CD4-positive, alpha-beta T cell treated with Interleukin-21 for 1 hour (primary cell): ENCODE data around the gene INHBA.

Experiments used
- DNase-seq: peaks from one replicate; pipeline ENCODE4 v3.0.0-alpha.2; 2020

INHBA gene

DNA sequence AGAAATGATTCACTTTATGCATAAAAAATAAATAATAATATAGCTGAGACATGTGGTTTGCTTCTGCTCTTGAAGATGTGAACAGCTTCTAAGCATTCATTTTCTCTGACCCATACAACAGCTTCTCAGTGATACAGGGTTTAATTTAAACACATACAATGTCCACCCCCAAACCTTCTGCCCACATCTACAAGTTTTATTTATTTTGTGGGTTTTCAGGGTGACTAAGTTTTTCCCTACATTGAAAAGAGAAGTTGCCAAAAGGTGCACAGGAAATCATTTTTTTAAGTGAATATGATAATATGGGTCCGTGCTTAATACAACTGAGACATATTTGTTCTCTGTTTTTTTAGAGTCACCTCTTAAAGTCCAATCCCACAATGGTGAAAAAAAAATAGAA lies 17.2 kb downstream of the INHBA start:
- DNase-seq = no peak

DNA sequence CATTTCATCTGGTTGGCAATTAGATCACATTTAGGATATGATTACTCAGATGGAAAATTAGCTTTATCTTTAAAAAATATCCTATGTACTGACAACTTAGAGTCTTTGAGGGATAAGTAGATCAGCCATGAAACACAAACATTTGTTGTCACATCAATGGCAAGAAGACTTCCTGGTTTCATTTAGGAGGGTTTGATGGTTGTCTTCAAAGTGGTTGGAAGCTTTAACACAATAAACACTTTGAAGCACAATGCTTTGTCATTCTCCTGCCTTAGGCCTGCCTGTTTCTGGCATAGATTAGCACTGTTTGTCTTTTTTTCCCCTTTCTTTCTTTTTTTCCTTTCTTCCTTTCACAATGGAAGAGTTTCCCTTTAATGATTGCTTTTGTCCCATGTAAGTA lies 20.5 kb downstream of the INHBA start:
- no peak for DNase-seq

- DNase-seq = no peak
These were observed 23.3 kb downstream of the INHBA start for GRCh38 chr7:41679566-41679965.

DNA sequence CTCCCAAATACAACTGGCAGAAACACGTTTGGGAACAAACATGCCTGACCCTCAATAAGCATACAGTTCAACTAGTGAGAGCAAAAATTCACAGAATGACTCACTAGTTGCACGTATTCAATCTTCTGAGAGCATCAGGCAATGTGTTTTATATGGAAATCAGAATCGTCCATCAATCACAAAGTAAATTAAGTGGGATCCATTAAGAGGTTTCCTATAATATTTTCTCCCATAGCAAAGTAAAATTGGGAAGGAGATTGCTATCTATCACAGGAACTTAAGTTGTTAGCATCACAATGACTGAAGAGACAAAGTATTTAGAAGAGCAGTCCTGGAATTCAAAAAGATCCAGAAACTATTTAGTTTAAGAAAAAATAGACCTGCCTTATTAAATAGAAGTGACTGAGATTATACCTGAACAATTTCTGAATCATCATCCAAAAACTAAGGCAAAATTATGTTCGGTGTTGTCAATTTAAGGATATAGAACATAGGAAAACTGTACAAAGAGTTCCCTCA lies 28.3 kb downstream of the INHBA start:
- no peak for DNase-seq

DNA sequence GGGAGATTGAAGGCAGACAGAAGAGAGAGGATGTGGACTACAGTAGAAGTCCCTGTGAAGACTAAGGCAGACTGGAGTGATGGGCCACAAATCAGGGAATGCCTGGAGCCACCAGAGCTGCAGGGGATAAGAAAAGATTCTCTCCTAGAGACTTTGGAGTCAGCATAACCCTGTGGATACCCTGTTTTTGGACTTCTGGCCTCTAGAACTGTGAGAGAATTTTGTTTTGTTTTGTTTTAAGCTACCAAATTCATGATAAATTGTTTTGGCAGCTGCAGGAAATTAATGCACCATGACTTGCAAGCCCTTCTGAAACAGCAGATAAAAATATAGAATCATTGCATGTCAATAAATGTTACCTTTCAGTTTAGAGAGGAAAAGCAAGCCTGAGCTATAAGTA lies 41.3 kb downstream of the INHBA start:
- DNase-seq = no peak

DNA sequence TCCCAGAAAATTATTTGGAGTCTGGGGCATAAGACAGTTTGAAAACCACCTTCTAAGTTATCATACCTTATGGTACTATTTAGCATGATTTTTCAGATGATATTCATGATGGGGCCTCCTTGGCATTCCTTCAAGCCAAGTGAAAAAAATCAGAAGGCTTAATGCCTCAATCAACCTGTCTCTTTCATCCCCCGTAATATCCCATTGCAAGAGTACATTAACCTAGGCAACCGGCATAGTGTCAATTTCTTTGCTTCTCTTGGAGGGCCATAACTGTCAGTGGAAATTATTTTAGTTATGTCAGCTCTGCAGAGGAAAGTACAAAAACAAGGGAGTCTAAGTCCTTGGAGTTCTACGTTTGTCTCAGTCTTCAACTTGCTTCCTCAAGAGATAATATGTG lies 43.4 kb downstream of the INHBA start:
- DNase-seq = no peak

DNA sequence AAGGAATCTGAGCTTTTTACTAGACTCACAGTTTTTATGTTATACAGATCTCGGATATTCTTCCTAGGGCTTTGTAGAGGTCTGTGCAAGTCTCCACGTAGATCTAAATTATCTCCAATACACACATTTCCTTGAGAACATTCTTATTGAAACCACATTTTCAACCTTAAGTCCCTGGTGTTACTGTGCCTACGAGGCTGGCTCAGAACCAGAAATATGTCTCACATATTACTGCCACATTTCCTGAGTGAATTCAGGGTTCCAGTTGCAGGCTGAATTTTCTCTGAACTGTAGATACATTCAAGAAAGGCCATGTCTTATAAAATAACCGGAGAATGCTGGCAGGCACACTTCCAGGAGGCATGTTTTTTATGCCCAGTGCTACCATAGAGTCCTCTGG lies 46.5 kb downstream of the INHBA start:
- DNase-seq = no peak

DNA sequence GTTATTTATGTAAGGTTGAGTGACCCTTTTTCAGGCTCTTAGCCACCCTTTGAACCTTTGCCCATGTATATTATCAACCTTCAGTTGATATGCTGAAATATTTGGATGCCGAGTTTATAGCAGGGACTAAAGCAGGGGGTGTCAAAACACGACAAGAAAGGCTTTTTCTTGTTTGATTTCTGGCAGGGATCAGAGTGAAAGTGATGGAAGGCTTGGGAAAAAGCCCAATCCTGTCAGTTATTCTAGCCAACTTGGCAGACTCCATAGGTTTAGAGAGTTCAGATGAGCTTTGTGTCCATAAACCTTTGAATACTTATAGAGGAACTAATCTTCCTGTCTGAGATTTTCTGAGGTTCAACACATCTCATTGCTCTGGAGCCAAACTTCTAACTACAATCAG lies 47.5 kb downstream of the INHBA start:
- no peak for DNase-seq

DNA sequence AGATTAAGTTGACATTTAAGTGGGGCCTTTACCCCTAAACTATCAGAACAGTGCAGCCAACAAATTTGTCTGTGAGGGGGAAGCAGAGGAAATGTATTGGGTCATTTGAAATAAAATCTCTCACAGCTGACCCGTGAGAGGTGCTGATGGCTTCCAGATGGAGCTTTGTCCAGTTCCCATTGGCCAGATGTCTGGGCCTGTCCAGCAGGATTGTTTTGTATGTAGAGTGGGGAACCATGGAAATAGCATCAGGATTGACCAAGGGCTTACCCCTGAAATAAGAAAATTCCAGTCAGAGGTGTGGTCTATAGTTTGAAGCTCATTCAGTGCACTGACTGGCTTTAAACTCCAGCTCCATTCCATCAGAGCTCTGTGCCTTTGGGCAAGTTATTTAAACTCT lies 50.6 kb downstream of the INHBA start:
- DNase-seq = no peak

- no peak for DNase-seq
These were observed 54.4 kb downstream of the INHBA start for GRCh38 chr7:41648501-41648900.

- DNase-seq = no peak
These were observed 59.3 kb downstream of the INHBA start for GRCh38 chr7:41643616-41644015.

DNA sequence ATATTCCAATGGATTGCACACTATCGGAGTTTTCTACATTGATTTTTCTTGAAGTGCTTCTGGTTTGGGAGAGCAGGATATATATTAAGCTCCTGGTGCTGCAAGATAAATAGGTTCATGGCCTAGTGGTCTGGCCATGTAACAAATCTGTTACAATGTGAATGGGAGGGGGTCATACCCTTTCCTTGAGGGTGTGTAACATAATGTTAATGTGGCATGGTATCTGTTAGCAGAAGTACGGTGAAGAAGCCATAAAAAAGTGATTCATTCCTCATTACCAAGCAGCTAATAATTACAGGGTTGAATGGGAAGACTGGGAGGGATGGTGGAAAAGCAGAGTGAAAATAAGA lies 61.2 kb downstream of the INHBA start:
- no peak for DNase-seq

GRCh38 chr7:41641011-41641664 lies 61.8 kb downstream of the INHBA start:
- DNase-seq = no peak

DNA sequence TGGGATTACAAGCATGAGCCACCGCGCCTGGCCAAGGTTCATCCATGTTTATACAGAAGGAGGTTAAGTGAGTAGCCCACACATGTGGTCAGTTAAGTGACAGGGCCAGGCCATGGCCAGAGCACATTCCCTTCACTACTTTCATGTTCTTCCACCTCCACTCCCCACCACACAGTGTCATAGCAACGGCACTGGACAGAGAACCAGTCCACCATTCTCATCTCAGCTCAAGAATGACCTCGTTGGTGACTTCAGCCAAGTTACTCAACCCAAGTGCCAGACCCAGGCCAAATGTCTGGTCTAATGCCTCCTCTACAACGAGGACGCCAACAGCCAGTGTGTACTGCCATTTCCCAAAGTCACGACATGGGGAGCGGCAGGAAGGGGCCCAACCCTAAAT lies 62.4 kb downstream of the INHBA start:
- no peak for DNase-seq

GRCh38 chr7:41637049-41637448 lies 65.8 kb downstream of the INHBA start:
- no peak for DNase-seq
